ENCODE data around the gene SEPHS2.

GRCh38 chr16:30464078-30464477 lies 18.4 kb upstream of the SEPHS2 start:
- TF ChIP-seq CTCF (IDR thresholded peaks at IDR 0.05) = no peak
- no peak for TF ChIP-seq POLR2AphosphoS5 (IDR thresholded peaks at IDR 0.05)
- TF ChIP-seq POLR2A (IDR thresholded peaks at IDR 0.05) = no peak
- TF ChIP-seq EP300 (IDR thresholded peaks at IDR 0.05) = no peak

All from gastroesophageal sphincter (tissue), 3 donors.